Suprapubic skin (tissue), 4 donors: Measurements from ENCODE around the gene MPP3. TPM values are rescaled to one million over a fixed set of nuclear protein-coding genes. Genes with fewer than 3 reads are reported as not detected.
A peak's percentile ranks its signal among the peaks of the same experiment; 100 is the strongest.

Source experiments
- DNase-seq, 2 donors: peaks; one replicate each; pipeline ENCODE4 v3.0.0-alpha.2; 2019; ENCODE audit warnings: low spot score in 2 of 2
- H3K27ac ChIP-seq: fragments of 200-600 bp; sonication (generic); one replicate; pipeline ENCODE4 v1.5.1; 2019
- H3K27me3 ChIP-seq: fragments of 200-600 bp; sonication (generic); one replicate; pipeline ENCODE4 v1.5.1; 2019
- H3K36me3 ChIP-seq: fragments of 200-600 bp; sonication (generic); one replicate; pipeline ENCODE4 v1.5.1; 2019
- H3K4me1 ChIP-seq: fragments of 200-600 bp; sonication (generic); one replicate; pipeline ENCODE4 v1.5.1; 2019
- H3K4me3 ChIP-seq: fragments of 200-600 bp; sonication (generic); one replicate; pipeline ENCODE4 v1.5.1; 2019; ENCODE audit warnings: mild to moderate bottlenecking
- H3K9me3 ChIP-seq: fragments of 200-600 bp; sonication (generic); one replicate; pipeline ENCODE4 v1.5.1; 2019
- EP300 ChIP-seq: sonication (generic); formaldehyde crosslinking; IDR thresholded peaks from one replicate; pipeline ENCODE4 v1.6.1; 2017; ENCODE audit warnings: antibody characterized with exemption
- POLR2A ChIP-seq, 2 donors: fragments of 450-650 bp; IDR thresholded peaks; one replicate each; pipeline ENCODE4 v1.6.1; 2017; ENCODE audit warnings: antibody characterized with exemption in 2 of 2, mild to moderate bottlenecking in 2 of 2, moderate library complexity in 2 of 2
- POLR2AphosphoS5 ChIP-seq, 3 donors: sonication (generic); formaldehyde crosslinking; IDR thresholded peaks; one replicate each; pipeline ENCODE4 v1.6.1; 2017; ENCODE audit warnings: antibody characterized with exemption in 3 of 3
- WGBS: methylation state at CpG from one replicate; pipeline ENCODE4 v1.1.5; 2018; 5-methylcytosine and 5-hydroxymethylcytosine counted together
- total RNA-seq, 4 donors: library from RNA; depleted of rRNA; stranded (reverse); fragments of >200 nt; gene quantifications; one replicate each; pipeline ENCODE4 v1.1.0, GENCODE V29; 2016
- TF ChIP-seq, protein P1 (sequence below), 2 donors: fragments of 200-600 bp in 1 of 2; fragments of 450-650 bp in 1 of 2; sonication (generic) in 1 of 2; IDR thresholded peaks; one replicate each; pipeline ENCODE4 v1.5.1; 2016 to 2019; ENCODE audit warnings: antibody characterized with exemption in 2 of 2, mild to moderate bottlenecking in 1 of 2, moderate library complexity in 1 of 2

The MPP3 gene
- total RNA-seq, 4 donors from 2014 or later: 5.4 to 8.0 (median 5.9) TPM

GRCh38 chr17:43825567-43825966 lies 7.4 kb downstream of the MPP3 start:
- Histone ChIP-seq H3K4me1 (peaks cover 6% of the 10 kb centered on the region), H3K27me3 (no peaks in the 10 kb centered on the region), H3K4me3 (no peak overlapping the region), H3K9me3 (no peaks in the 10 kb centered on the region), H3K36me3 (peaks cover 26% of the 10 kb centered on the region), H3K27ac (no peak overlapping the region)
- DNase-seq: no peak
- TF ChIP-seq EP300: no peak
- TF ChIP-seq, protein P1, sequence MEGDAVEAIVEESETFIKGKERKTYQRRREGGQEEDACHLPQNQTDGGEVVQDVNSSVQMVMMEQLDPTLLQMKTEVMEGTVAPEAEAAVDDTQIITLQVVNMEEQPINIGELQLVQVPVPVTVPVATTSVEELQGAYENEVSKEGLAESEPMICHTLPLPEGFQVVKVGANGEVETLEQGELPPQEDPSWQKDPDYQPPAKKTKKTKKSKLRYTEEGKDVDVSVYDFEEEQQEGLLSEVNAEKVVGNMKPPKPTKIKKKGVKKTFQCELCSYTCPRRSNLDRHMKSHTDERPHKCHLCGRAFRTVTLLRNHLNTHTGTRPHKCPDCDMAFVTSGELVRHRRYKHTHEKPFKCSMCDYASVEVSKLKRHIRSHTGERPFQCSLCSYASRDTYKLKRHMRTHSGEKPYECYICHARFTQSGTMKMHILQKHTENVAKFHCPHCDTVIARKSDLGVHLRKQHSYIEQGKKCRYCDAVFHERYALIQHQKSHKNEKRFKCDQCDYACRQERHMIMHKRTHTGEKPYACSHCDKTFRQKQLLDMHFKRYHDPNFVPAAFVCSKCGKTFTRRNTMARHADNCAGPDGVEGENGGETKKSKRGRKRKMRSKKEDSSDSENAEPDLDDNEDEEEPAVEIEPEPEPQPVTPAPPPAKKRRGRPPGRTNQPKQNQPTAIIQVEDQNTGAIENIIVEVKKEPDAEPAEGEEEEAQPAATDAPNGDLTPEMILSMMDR (IDR thresholded peaks at IDR 0.05): no peak
- TF ChIP-seq POLR2AphosphoS5 (IDR thresholded peaks at IDR 0.05): no peak
- no peak for TF ChIP-seq POLR2A (IDR thresholded peaks at IDR 0.05)
- 94% methylated on average over 2 of the region's 12 CpGs for whole genome bisulfite sequencing

GRCh38 chr17:43823350-43824084 lies 9.4 kb downstream of the MPP3 start:
- Histone ChIP-seq H3K9me3 (no peaks in the 10 kb centered on the region), H3K27ac (no peak overlapping the region), H3K36me3 (peaks cover 18% of the 10 kb centered on the region), H3K27me3 (no peaks in the 10 kb centered on the region), H3K4me3 (no peak overlapping the region), H3K4me1 (peaks cover 6% of the 10 kb centered on the region)
- 79% methylated on average over 10 of the region's 10 CpGs for WGBS
- DNase-seq: no peak
- TF ChIP-seq EP300 (no peak), POLR2AphosphoS5 (IDR thresholded peaks at IDR 0.05) (no peak), POLR2A (IDR thresholded peaks at IDR 0.05) (no peak)
- TF ChIP-seq, protein P1 (IDR thresholded peaks at IDR 0.05): no peak

DNA sequence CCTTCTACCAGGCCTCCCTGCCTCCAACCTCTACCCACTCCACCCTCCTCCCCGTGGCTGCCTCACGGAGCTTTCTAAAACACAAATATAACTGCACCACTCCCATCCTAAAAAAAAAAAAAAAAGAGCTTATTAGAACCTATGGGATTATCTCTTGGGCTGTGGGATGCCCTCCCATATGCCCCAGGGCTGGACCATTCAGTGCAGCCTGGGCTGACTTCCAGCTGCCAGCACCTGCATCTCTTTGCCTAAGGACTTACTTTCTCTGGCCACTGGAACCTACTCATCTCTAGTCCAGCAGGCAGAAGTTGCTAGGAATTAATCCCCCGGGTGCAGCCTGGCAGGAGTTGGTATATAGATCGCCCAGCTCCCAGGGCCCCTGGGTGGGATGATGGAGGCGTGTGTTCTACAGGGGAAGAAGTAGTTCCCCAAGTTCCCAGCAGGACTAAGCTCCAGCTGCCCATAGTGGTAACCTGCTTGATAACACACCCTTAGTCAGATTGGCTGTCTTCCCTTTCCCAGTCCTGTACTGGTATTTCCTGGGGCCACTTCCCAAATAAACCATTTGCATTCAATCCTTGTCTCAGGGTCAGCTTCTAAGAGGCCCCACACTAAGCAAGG lies 10.3 kb downstream of the MPP3 start:
- TF ChIP-seq EP300: no peak
- no peak for TF ChIP-seq POLR2A (IDR thresholded peaks at IDR 0.05)
- TF ChIP-seq, protein P1 (IDR thresholded peaks at IDR 0.05): no peak
- TF ChIP-seq POLR2AphosphoS5 (IDR thresholded peaks at IDR 0.05): no peak
- peaks cover 18% of the 10 kb centered on the region for H3K36me3 ChIP-seq

GRCh38 chr17:43820759-43821158 lies 12.2 kb downstream of the MPP3 start:
- Histone ChIP-seq H3K9me3 (no peaks in the 10 kb centered on the region), H3K4me1 (peaks cover 6% of the 10 kb centered on the region), H3K27ac (no peak overlapping the region), H3K36me3 (peaks cover 9% of the 10 kb centered on the region), H3K27me3 (no peaks in the 10 kb centered on the region), H3K4me3 (no peak overlapping the region)
- DNase-seq: peak in 1 of 2 donors; percentile 49
- WGBS: 95% methylated on average over 7 of the region's 14 CpGs
- TF ChIP-seq, protein P1 (IDR thresholded peaks at IDR 0.05): no peak
- TF ChIP-seq POLR2AphosphoS5 (IDR thresholded peaks at IDR 0.05) (no peak), POLR2A (IDR thresholded peaks at IDR 0.05) (no peak), EP300 (no peak)

More for the DNA sequence above, 10.3 kb downstream of the MPP3 start:
- peaks cover 6% of the 10 kb centered on the region for H3K4me1 ChIP-seq
- DNase-seq: no peak
- H3K27me3 ChIP-seq: no peaks in the 10 kb centered on the region
- H3K27ac ChIP-seq: no peak overlapping the region
- no peaks in the 10 kb centered on the region for H3K9me3 ChIP-seq
- no peak overlapping the region for H3K4me3 ChIP-seq
- 62% methylated on average over 5 of the region's 5 CpGs for WGBS

GRCh38 chr17:43818966-43819365 lies 14.0 kb downstream of the MPP3 start:
- Histone ChIP-seq H3K9me3 (no peaks in the 10 kb centered on the region), H3K36me3 (peaks cover 6% of the 10 kb centered on the region), H3K27ac (no peak overlapping the region), H3K4me1 (peaks cover 6% of the 10 kb centered on the region), H3K4me3 (no peak overlapping the region), H3K27me3 (no peaks in the 10 kb centered on the region)
- TF ChIP-seq POLR2A (IDR thresholded peaks at IDR 0.05) (no peak), POLR2AphosphoS5 (IDR thresholded peaks at IDR 0.05) (no peak), EP300 (no peak)
- TF ChIP-seq, protein P1 (IDR thresholded peaks at IDR 0.05): no peak
- WGBS: 96% methylated on average over 5 of the region's 5 CpGs
- peak in 1 of 2 donors; percentile 1 for DNase-seq
